SW480 (cell line): ENCODE data around the gene HTR3E.
"Not testable (repeated sequence)": the region's sequence is repeated elsewhere in the genome, so short reads cannot be mapped to it uniquely, and the experiment has no call there.

ENCODE experiments used
- DNase-seq: peaks from one replicate; pipeline ENCODE4 v3.0.0-alpha.2; 2016; ENCODE audit warnings: low spot score

Gene HTR3E

DNA sequence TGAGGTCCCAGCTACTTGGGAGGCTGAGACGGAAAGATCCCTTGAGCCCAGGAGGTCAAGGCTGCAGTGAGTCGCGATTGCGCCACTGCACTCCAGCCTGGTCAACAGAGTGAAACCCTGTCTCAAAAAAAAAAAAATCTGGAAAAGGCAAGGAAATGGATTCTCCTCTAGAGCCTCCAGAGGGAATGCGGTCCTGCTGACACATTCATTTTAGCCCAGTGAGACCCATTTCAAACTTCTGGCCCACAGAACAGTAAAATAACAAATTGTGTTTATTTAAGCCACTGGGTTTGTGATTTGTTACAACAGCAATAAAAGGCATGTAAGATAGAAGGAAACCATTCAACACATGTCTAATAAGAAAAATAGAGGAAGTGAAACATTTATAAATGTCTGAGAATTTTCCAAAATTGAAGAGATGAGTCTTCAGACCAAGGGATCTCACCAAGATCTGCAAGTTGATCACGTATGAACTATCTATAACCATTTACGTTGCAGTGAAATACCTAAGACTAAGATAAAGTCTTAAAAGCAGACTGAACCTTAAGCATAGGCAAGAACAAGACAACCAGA is at the start of gene HTR3E:
Gene HTR3E (plus strand): TSS at position 254 of the 573 bp plus-strand sequence. CDS start 466 bp downstream, outside the sequence.
- no peak for DNase-seq

- DNase-seq = no peak
Observed at GRCh38 chr3:184050217-184050847, 46.5 kb upstream of the HTR3E start.

DNA sequence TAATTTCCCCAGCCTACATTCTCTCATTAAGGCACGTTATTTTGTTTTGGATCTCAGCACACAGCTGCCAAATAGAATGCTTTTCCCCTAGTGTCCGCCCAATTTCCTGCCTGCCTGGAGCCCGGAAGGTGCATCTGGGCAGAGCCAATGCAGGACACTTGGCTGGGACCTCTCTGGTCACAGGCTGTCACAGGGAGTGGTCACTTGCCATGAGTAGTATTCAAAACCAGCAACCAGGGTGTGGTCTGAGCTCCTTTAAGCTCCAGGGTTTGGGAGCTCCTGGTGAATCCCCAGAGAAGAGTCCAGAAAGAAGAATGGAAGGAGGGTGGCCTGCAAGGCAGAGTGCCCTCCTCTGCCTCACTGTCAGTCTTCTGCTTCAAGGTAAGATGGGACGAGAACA is 44.1 kb upstream of the HTR3E start, which contains the start of gene HTR3C:
Gene HTR3C (plus strand): TSS at position 281 of the 400 bp plus-strand sequence. CDS start 34 bp downstream, at position 315.
- no peak for DNase-seq

- DNase-seq = no peak
Observed at GRCh38 chr3:184058029-184058428, 38.8 kb upstream of the HTR3E start.

- no peak for DNase-seq
Observed at GRCh38 chr3:184059424-184059823, 37.4 kb upstream of the HTR3E start.

DNA sequence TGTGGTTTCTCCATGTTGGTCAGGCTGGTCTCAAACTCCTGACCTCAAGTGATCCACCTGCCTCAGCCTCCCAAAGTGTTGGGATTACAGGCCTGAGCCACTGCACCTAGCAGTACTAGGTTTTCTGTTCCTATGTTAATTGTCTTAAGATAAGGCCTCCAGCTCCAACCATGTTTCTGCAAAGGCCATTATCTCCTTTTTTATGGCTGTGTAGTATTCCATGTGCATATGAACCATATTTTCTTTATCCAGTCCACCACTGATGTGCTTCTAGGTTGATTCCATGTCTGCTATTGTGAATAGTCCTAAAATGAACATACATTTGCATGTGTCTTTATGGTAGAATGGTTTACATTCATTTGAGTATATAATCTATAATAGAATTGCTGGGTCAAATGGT is 34.2 kb upstream of the HTR3E start:
- no peak for DNase-seq

GRCh38 chr3:184066211-184066610 is 30.7 kb upstream of the HTR3E start:
- no peak for DNase-seq

DNA sequence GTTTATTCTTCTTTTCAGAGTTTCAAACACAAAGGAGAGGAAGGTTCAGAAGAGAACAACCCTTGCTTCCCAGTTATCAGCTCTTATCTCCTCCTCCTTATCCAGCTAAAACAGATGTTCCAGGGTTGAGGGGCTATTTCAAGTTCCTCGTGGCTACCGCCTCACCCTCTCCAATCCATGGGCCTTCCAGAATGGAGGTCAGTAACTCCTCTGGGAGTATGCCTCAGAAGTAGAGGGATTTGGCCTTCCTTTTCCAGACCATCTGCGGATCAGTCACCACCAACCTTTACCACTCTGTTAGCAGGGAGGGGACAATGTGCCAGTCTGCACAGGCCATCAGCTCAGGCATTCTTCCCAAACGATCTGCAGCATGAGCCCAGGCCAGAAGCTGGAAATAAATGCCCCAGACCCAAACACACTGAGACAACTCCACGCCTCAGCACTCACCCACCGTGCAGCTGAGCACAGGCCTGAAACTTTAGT is 29.2 kb upstream of the HTR3E start:
- no peak for DNase-seq

DNA sequence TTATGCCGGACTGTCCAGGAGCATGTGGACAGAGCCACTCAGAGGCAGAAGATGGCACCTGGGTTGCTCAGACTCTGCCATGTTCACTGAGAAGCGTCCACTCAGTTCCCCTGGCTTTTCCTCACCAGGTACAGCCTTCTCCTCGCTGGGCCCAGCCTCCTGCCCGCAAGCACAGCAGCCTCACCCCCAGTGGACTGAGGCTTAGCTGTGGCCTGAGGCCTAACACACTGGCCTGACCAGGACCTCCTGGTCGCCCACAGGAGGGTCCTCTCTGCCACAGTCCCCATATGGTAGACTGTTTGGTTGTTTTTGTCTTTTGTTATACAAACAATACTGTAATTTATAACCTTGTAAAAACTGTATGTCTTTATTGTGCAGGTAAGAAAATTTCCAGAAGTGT is 28.5 kb upstream of the HTR3E start:
- DNase-seq = no peak

DNA sequence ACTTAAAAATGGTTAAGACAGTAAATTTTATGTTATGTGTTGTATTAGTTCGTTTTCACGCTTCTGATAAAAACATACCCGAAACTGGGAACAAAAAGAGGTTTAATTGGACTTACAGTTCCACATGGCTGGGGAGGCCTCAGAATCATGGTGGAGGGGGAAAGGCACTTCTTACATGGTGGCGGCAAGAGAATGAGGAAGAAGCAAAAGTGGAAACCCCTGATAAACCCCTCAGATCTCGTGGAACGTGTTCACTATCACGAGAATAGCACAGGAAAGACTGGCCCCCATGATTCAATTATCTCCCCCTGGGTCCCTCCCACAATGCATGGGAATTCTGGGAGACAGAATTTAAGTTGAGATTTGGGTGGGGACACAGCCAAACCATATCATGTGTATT is 25.7 kb upstream of the HTR3E start:
- DNase-seq = not testable (repeated sequence)

DNA sequence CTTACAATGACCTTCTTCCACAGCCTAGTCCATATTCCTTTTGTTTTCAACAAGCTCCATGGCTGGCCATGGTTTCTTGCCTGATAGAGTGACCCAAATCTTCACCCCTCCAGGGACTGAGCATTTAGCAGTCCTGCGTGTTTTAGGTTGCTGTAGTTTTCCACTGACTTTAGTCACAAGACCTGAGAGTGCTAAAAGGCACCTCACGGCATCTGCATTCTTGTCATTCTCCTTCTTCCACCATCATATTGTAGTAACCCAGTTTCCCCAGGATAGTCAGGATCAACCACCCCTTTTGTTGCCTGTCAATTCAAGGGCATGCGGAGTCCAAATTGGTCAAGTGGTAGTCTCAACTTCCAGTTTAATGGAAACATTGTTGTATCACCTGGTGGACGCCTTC is 23.2 kb upstream of the HTR3E start:
- no peak for DNase-seq

GRCh38 chr3:184075901-184076300 is 21.0 kb upstream of the HTR3E start:
- no peak for DNase-seq

DNA sequence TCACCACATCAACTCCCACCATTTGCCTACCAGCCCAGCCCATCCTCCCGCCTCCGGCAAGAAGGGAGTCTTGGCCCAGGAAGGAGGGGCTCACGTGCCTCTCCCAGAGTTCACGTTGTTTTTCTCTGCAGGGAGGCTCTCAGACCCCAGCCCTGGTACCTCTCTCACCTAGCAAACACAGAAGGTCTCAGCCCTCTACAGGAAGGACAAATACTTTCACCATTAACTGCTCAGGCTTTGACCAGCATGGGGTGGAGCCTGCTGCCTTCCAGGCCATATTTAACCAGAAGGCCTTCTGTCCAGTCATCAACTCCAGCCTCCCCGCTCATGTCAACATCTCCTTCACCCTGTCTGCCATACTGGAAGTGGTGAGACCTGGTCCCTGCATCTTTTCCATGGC is 19.0 kb upstream of the HTR3E start:
- no peak for DNase-seq

- DNase-seq = no peak
Observed at GRCh38 chr3:184078851-184079250, 18.0 kb upstream of the HTR3E start.

DNA sequence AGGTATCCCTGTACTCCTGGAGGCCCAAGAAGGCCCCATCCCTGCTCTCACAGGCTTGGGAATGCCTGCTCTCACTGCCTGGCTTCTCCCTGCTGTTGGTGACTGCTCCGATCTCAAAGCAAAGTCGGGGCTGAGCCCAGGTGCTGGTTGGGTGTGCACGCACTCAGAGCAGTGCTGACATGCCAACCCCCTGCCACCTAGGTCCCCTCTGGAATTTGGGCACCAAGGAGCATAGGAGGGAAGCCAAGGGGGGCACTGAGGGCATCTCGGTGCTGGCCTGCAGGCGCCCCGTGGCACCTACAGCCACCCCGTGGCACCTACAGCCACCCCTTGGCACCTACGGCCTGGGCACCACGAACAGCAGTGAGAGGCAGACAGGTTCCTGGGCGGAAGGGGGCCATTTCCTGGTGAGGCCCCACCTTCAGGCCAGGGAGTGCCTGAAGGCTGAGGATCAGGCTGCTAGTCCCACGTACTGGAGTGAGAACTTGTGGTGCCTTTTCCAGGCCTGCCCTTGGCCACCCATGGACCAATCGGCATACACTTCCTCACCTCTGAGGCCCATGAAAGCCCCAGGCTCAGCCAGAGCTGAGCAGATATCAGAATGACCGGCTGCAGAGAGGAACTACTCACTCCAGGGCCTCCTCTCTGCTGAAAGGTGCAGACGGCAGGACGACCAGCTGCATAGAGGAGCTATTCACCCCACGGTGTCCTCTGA is 15.6 kb upstream of the HTR3E start:
- no peak for DNase-seq

DNA sequence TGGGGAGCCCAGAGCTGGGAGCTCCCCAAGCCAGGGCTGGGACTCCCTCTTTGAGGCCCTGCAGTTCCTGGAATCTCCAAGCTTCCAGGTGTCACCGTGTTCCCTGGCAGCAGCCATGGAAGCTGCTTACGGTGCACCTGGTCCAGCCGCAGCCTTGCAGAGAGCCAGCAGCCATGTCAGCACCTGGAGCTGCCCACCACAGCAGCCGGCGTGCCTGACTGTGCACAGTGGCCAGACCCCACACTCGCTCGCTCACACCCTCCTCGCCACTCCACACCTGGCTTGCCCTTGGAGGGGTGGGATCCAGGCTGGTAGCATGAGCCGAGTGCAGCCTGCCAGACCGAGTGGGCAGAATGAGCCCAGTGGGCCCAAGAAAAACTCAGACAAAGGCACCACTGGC is 14.8 kb upstream of the HTR3E start:
- no peak for DNase-seq

DNA sequence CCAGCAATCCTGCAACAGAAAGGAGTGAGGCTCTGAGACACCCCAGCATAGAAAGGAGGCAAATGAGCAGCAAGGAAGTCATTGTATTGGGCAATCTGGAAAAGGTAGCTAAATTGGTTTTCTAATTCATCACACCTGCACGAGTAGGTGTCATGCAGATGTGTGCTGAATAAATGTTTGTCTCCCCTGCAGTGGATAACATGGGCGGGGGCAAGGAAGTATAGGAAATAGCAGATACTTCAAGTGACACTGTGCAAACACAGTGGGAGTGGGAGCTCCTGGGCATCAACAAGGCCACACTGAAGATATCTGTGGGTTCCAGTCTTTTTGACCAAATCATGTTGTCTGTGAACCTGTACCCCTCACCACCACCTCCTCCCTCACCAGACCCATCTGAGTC is 14.4 kb upstream of the HTR3E start:
- no peak for DNase-seq

DNA sequence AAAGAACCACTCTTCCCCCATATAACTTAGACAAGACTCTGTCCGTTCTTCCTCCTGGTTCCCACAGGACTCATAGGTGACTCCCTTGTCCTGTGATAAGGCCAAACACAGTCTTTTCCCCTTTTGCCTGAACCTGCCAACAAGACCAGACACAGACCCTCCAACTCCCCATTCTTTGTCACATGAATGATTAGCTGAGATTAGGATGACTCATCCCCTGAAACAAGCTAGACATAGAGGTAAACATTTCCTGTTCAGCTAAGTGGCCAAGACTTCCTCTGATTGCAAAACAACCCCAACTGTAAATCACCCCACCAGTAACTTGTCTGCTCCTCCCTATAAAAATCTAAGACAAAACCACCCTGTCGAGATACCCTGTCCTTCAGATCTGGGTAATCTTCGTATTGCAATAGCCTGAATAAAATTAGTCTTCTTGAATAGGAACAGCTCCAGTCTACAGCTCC is 11.4 kb upstream of the HTR3E start:
- DNase-seq = no peak

GRCh38 chr3:184092199-184092598 is 4.7 kb upstream of the HTR3E start:
- DNase-seq = no peak

GRCh38 chr3:184097556-184097955 is 692 bp downstream of the HTR3E start:
- DNase-seq = no peak

- DNase-seq = no peak
Observed at GRCh38 chr3:184099806-184100686, 3.2 kb downstream of the HTR3E start.

GRCh38 chr3:184110316-184110725 is 13.5 kb downstream of the HTR3E start:
- peak; percentile 34 for DNase-seq
